IMR-90 (cell line): ENCODE data around the gene KLHL36. TPM values are rescaled to one million over a fixed set of nuclear protein-coding genes. Genes with fewer than 3 reads are reported as not detected.

Experiments used
- ATAC-seq: fragments of 200-7000 bp; cut with Tn5 transposase; 2 replicates; pipeline ENCODE4 v1.9.1; 2020; ENCODE audit warnings: low read depth, mild to moderate bottlenecking, moderate library complexity
- BruUV-seq: library from RNA; stranded (reverse); fragments of 400-500 nt; replicated peaks from 2 replicates; lab custom pipeline; 2021; lab: Mats Ljungman, UMichigan
- CTCF ChIA-PET: fragments of 300-600 bp; formaldehyde crosslinking; extraction: SDS; loops from one replicate; lab custom pipeline; 2021; ENCODE audit warnings: antibody characterized with exemption; lab: Yijun Ruan, JAX
- POLR2A ChIA-PET: fragments of 300-600 bp; sonication (Branson Sonifier 250); formaldehyde crosslinking; loops from one replicate; lab custom pipeline; 2022; ENCODE audit warnings: antibody characterized with exemption; ENCODE audit not compliant: unreplicated experiment; lab: Charles Lee
- DNase-seq: peaks from one replicate; pipeline ENCODE4 v3.0.0; 2013
- H2AFZ ChIP-seq: replicated peaks from 2 replicates; pipeline ENCODE3; 2013; ENCODE audit warnings: low read length, mild to moderate bottlenecking; ENCODE audit not compliant: poor library complexity
- H2AK5ac ChIP-seq: 2 replicates; pipeline ENCODE4 v1.6.1; 2013; ENCODE audit warnings: low read depth, low read length, inconsistent platforms
- H2AK9ac ChIP-seq: replicated peaks from 2 replicates; pipeline ENCODE3; 2013; ENCODE audit warnings: mild to moderate bottlenecking, low read depth, low read length, moderate library complexity; ENCODE audit not compliant: poor library complexity
- H2BK120ac ChIP-seq: 2 replicates; pipeline ENCODE4 v1.6.1; 2013; ENCODE audit warnings: low read depth, low read length, inconsistent platforms
- H2BK15ac ChIP-seq: 3 replicates; pipeline ENCODE4 v1.6.1; 2013; ENCODE audit warnings: low read depth, low read length, inconsistent platforms
- H2BK20ac ChIP-seq: 2 replicates; pipeline ENCODE4 v1.6.1; 2013; ENCODE audit warnings: low read depth, mild to moderate bottlenecking, inconsistent platforms, low read length, moderate library complexity
- H2BK5ac ChIP-seq: 2 replicates; pipeline ENCODE4 v1.6.1; 2013; ENCODE audit warnings: mild to moderate bottlenecking, low read depth, low read length, inconsistent platforms; ENCODE audit not compliant: poor library complexity, severe bottlenecking
- H3K14ac ChIP-seq: replicated peaks from 2 replicates; pipeline ENCODE4 v1.6.1; 2013; ENCODE audit warnings: low read depth, low read length, inconsistent platforms
- H3K18ac ChIP-seq: 2 replicates; pipeline ENCODE4 v1.6.1; 2013; ENCODE audit warnings: low read depth, low read length, control low read depth
- H3K23ac ChIP-seq: 2 replicates; pipeline ENCODE4 v1.6.1; 2013; ENCODE audit warnings: low read depth, low read length, inconsistent platforms
- H3K27ac ChIP-seq: 2 replicates; pipeline ENCODE4 v1.5.1; 2013; ENCODE audit warnings: mild to moderate bottlenecking, control low read depth, low read length; ENCODE audit not compliant: insufficient read depth
- H3K27me3 ChIP-seq: 2 replicates; pipeline ENCODE4 v1.6.1; 2013; ENCODE audit warnings: low read length; ENCODE audit not compliant: control insufficient read depth, insufficient read depth
- H3K36me3 ChIP-seq: 2 replicates; pipeline ENCODE4 v1.6.1; 2013; ENCODE audit warnings: low read length, mixed read lengths; ENCODE audit not compliant: control insufficient read depth, insufficient read depth
- H3K4ac ChIP-seq: 2 replicates; pipeline ENCODE4 v1.6.1; 2013; ENCODE audit warnings: low read depth, low read length, inconsistent platforms
- H3K4me1 ChIP-seq: 2 replicates; pipeline ENCODE4 v1.6.1; 2013; ENCODE audit warnings: low read length, mixed read lengths; ENCODE audit not compliant: control insufficient read depth, insufficient read depth
- H3K4me2 ChIP-seq: 2 replicates; pipeline ENCODE4 v1.6.1; 2013; ENCODE audit warnings: low read depth, mild to moderate bottlenecking, control low read depth, low read length, moderate library complexity
- H3K4me3 ChIP-seq: 2 replicates; pipeline ENCODE4 v1.5.1; 2013; ENCODE audit warnings: low read depth, mild to moderate bottlenecking, control low read depth, low read length, moderate library complexity; ENCODE audit not compliant: insufficient read depth
- H3K56ac ChIP-seq: 2 replicates; pipeline ENCODE4 v1.6.1; 2013; ENCODE audit warnings: low read length, inconsistent platforms; ENCODE audit not compliant: insufficient read depth; ENCODE audit errors: extremely low read depth
- H3K79me1 ChIP-seq, 2 experiments: 2 replicates each; pipeline ENCODE4 v1.6.1; 2013; ENCODE audit warnings: low read length in 2 of 2, inconsistent platforms in 1 of 2, low read depth in 1 of 2
- H3K9ac ChIP-seq: 2 replicates; pipeline ENCODE4 v1.6.1; 2013; ENCODE audit warnings: low read depth, low read length, control low read depth
- H3K9me1 ChIP-seq: 2 replicates; pipeline ENCODE4 v1.6.1; 2013; ENCODE audit warnings: low read length, inconsistent platforms; ENCODE audit not compliant: insufficient read depth
- H3K9me3 ChIP-seq: 2 replicates; pipeline ENCODE4 v1.6.1; 2013; ENCODE audit warnings: low read length; ENCODE audit not compliant: control insufficient read depth, insufficient read depth
- H4K20me1 ChIP-seq: 2 replicates; pipeline ENCODE4 v1.6.1; 2013; ENCODE audit warnings: low read length, inconsistent platforms; ENCODE audit not compliant: insufficient read depth
- H4K5ac ChIP-seq: 2 replicates; pipeline ENCODE4 v1.6.1; 2013; ENCODE audit warnings: mild to moderate bottlenecking, low read depth, low read length, control low read depth
- H4K8ac ChIP-seq, 2 experiments: 2 replicates each; pipeline ENCODE4 v1.6.1; 2013; ENCODE audit warnings: low read depth in 2 of 2, low read length in 2 of 2, control low read depth in 1 of 2, inconsistent platforms in 1 of 2
- H4K91ac ChIP-seq: 2 replicates; pipeline ENCODE4 v1.6.1; 2013; ENCODE audit warnings: low read depth, low read length, inconsistent platforms; ENCODE audit not compliant: insufficient read depth
- BHLHE40 ChIP-seq: fragments of 150-350 bp; IDR thresholded peaks from 2 replicates; pipeline ENCODE4 v1.6.1; 2016; ENCODE audit warnings: mild to moderate bottlenecking, low read depth, low read length
- CEBPB ChIP-seq: IDR thresholded peaks from 2 replicates; pipeline ENCODE4 v1.6.1; 2012; ENCODE audit warnings: low read depth, low read length, improper control_type of control experiment
- CHD1 ChIP-seq: IDR thresholded peaks from 2 replicates; pipeline ENCODE4 v1.6.1; 2012; ENCODE audit warnings: low read depth, low read length, improper control_type of control experiment
- FOS ChIP-seq: fragments of 150-350 bp; IDR thresholded peaks from 2 replicates; pipeline ENCODE4 v1.6.1; 2016; ENCODE audit warnings: low read depth, low read length
- MAFK ChIP-seq: IDR thresholded peaks from 2 replicates; pipeline ENCODE4 v1.6.1; 2012; ENCODE audit warnings: low read depth, low read length, improper control_type of control experiment
- MAZ ChIP-seq: IDR thresholded peaks from 2 replicates; pipeline ENCODE4 v1.6.1; 2012; ENCODE audit warnings: low read depth, mild to moderate bottlenecking, low read length, improper control_type of control experiment, moderate library complexity, borderline replicate concordance
- MXI1 ChIP-seq: IDR thresholded peaks from 2 replicates; pipeline ENCODE4 v1.6.1; 2012; ENCODE audit warnings: low read depth, mild to moderate bottlenecking, low read length, moderate library complexity, borderline replicate concordance
- NFE2L2 ChIP-seq: fragments of 150-350 bp; IDR thresholded peaks from 2 replicates; pipeline ENCODE4 v1.6.1; 2016; ENCODE audit warnings: low read depth, mild to moderate bottlenecking, low read length
- POLR2A ChIP-seq: IDR thresholded peaks from 2 replicates; pipeline ENCODE4 v1.6.1; 2012; ENCODE audit warnings: mild to moderate bottlenecking, low read depth, low read length
- RAD21 ChIP-seq: IDR thresholded peaks from 2 replicates; pipeline ENCODE4 v1.6.1; 2012; ENCODE audit warnings: low read length, improper control_type of control experiment
- RCOR1 ChIP-seq: IDR thresholded peaks from 2 replicates; pipeline ENCODE4 v1.6.1; 2012; ENCODE audit warnings: mild to moderate bottlenecking, low read length, improper control_type of control experiment; ENCODE audit not compliant: insufficient replicate concordance
- RFX5 ChIP-seq: IDR thresholded peaks from 2 replicates; pipeline ENCODE4 v1.8.0; 2012; ENCODE audit warnings: low read depth, mild to moderate bottlenecking, low read length, moderate library complexity
- SMC3 ChIP-seq: fragments of 150-350 bp; IDR thresholded peaks from 2 replicates; pipeline ENCODE4 v1.6.1; 2016; ENCODE audit warnings: low read depth, mild to moderate bottlenecking, antibody characterized with exemption, low read length, moderate library complexity
- WGBS, 2 experiments: methylation state at CpG; one replicate each; pipeline versions ENCODE4 v1.1.5 to v1.1.7; 2013; ENCODE audit warnings: missing lambda C conversion rate in 2 of 2; ENCODE audit not compliant: insufficient read length in 1 of 2; ENCODE audit errors: extremely low coverage in 2 of 2; 5-methylcytosine and 5-hydroxymethylcytosine counted together
- dilution Hi-C: fragments of 300-500 bp; cut with HindIII; formaldehyde crosslinking; loops from one replicate; pipeline ENCODE4 v1.14.3; 2018; ENCODE audit warnings: low sequenced_read_pairs; ENCODE audit not compliant: unreplicated experiment
- in situ Hi-C: fragments of 300-500 bp; cut with MboI; formaldehyde crosslinking; loops from 3 replicates; pipeline ENCODE4 v1.14.3; 2019; ENCODE audit warnings: low sequenced_read_pairs, inconsistent platforms, mixed read lengths
- intact Hi-C: fragments of 100-400 bp; cut with micrococcal nuclease; formaldehyde crosslinking; loops from 2 replicates; pipeline ENCODE4 v1.10.0; 2022
- polyA plus RNA-seq, 3 experiments: library from polyadenylated mRNA; depleted of rRNA; stranded (reverse); fragments of >200 nt; gene quantifications; 2 replicates each; pipeline ENCODE4 v1.2.3, GENCODE V29; 2012; ENCODE audit warnings: low replicate concordance in 1 of 3
- total RNA-seq: library from RNA; depleted of rRNA; stranded (reverse); fragments of >200 nt; gene quantifications from 2 replicates; pipeline ENCODE4 v1.2.3, GENCODE V29; 2012
- TF ChIP-seq, protein P1 (sequence below): fragments of 150-350 bp; IDR thresholded peaks from 2 replicates; pipeline ENCODE4 v1.6.1; 2017; ENCODE audit warnings: mild to moderate bottlenecking, antibody characterized with exemption, low read length, low read depth
- TF ChIP-seq, protein P2 (sequence below): conservative IDR thresholded peaks from 2 replicates; pipeline ENCODE4 v1.5.1; 2012; ENCODE audit warnings: mild to moderate bottlenecking, low read depth, low read length, improper control_type of control experiment

The KLHL36 gene
- total and polyA plus RNA-seq, 2 of the 4 experiments (the other 2 are of a cell fraction): 45.9 to 46.3 TPM

DNA sequence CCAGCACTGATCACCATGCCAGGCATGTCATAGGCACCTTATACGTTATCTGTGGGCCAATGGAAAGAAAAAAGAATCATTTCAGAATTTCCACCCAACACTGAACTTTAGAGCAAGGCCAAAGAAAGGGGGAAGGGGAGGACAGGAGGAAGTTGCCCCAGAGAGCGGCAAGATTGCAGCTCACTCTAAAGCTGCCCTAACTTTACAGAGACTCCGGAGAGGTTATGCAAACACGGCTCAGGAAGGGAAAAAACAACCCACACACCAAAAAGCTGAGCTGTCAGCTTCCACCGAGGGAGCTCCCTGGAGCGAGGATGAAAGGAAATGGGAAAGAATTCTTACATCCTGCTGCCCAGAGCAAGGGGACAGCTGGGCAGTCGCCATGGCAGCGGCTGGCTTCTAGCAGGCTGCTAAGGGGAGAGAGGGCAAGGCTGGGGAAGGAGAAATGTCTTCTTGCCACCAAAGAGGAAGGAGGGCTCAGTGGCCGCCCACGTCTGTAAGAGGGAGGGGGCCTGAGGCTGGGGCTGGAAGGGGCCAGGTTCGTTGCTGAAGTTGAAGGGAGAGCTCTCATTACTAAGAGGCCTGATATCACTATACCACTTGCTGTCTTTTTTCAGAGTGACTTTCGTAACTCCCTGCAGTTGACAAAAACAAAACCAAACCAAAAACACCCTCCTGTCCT, 48.6 kb upstream of the KLHL36 start:
- no TSS peak for BruUV-seq
- Histone ChIP-seq H3K4me3 (peak overlapping the region; percentile 3; the same call in 1 of the 2 replicates), H2BK15ac (peak overlapping the region; percentile 48; the same call in 1 of the 3 replicates), H3K9me1 (peaks cover 45% of the 10 kb centered on the region), H3K9ac (peak overlapping the region; percentile 52), H4K8ac (peak overlapping the region; percentile 15 to 30), H3K27ac (peak overlapping the region; percentile 87), H3K9me3 (no peaks in the 10 kb centered on the region), H4K20me1 (peaks cover 95% of the 10 kb centered on the region), H3K14ac (peak overlapping the region; percentile 77), H3K27me3 (no peaks in the 10 kb centered on the region), H3K4me2 (peak overlapping the region; percentile 70), H3K36me3 (peaks cover 10% of the 10 kb centered on the region), H2AK9ac (peak overlapping the region; percentile 58), H4K91ac (peak overlapping the region; percentile 67), H2BK120ac (peak overlapping the region; percentile 66), H2AK5ac (peak overlapping the region; percentile 59), H3K18ac (peak overlapping the region; percentile 8), H4K5ac (peak overlapping the region; percentile 26; the same call in 1 of the 2 replicates), H3K23ac (peak overlapping the region; percentile 70), H3K56ac (peak overlapping the region; percentile 46), H2BK5ac (peak overlapping the region; percentile 72), H2BK20ac (peak overlapping the region; percentile 18; the same call in 1 of the 2 replicates), H3K4me1 (peaks cover 53% of the 10 kb centered on the region), H2AFZ (peak overlapping the region; percentile 72), H3K4ac (peak overlapping the region; percentile 73), H3K79me1 (peaks cover 21 to 79% of the 10 kb centered on the region in 2 experiments)
- POLR2A ChIA-PET: interaction anchor here (1.4 kb wide), 1 partner anchor 19 kb away, joined by 3 read pairs; the partner anchor contains the start of gene COTL1
- peak; percentile 38 for ATAC-seq
- in situ Hi-C loops (no loop called here), intact Hi-C loops (loop anchor here (5.0 kb wide), 1 partner anchor 67 kb away; no protein-coding TSS in a partner anchor), dilution Hi-C loops (no loop called here)
- CTCF ChIA-PET: interaction anchor here (0.6 to 0.7 kb wide), 3 partner anchors 30 to 1803 kb away, joined by 3 to 6 read pairs (median 4); no protein-coding TSS in a partner anchor
- 0% methylated on average over 2 of the region's 12 CpGs; no CpG with 5 or more reads in 1 of the 2 experiments for WGBS, 2 experiments
- peak; percentile 85 for DNase-seq
- TF ChIP-seq MXI1: no peak
- TF ChIP-seq, protein P1, sequence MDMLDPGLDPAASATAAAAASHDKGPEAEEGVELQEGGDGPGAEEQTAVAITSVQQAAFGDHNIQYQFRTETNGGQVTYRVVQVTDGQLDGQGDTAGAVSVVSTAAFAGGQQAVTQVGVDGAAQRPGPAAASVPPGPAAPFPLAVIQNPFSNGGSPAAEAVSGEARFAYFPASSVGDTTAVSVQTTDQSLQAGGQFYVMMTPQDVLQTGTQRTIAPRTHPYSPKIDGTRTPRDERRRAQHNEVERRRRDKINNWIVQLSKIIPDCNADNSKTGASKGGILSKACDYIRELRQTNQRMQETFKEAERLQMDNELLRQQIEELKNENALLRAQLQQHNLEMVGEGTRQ: 0 out of 2 replicates have a peak, but pooled peaks have one; percentile 7
- TF ChIP-seq RCOR1: no peak
- no peak for TF ChIP-seq NFE2L2
- TF ChIP-seq CEBPB: peak; percentile 92
- TF ChIP-seq CHD1: no peak
- TF ChIP-seq POLR2A: no peak
- peak; percentile 69 for TF ChIP-seq MAFK
- TF ChIP-seq SMC3: no peak
- TF ChIP-seq, protein P2, sequence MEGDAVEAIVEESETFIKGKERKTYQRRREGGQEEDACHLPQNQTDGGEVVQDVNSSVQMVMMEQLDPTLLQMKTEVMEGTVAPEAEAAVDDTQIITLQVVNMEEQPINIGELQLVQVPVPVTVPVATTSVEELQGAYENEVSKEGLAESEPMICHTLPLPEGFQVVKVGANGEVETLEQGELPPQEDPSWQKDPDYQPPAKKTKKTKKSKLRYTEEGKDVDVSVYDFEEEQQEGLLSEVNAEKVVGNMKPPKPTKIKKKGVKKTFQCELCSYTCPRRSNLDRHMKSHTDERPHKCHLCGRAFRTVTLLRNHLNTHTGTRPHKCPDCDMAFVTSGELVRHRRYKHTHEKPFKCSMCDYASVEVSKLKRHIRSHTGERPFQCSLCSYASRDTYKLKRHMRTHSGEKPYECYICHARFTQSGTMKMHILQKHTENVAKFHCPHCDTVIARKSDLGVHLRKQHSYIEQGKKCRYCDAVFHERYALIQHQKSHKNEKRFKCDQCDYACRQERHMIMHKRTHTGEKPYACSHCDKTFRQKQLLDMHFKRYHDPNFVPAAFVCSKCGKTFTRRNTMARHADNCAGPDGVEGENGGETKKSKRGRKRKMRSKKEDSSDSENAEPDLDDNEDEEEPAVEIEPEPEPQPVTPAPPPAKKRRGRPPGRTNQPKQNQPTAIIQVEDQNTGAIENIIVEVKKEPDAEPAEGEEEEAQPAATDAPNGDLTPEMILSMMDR: no peak
- no peak for TF ChIP-seq RFX5
- TF ChIP-seq MAZ: peak; percentile 4; the same call in 1 of the 2 replicates
- no peak for TF ChIP-seq BHLHE40
- no peak for TF ChIP-seq FOS
- TF ChIP-seq RAD21: no peak; the same call in 1 of the 2 replicates
